HepG2 (cell line): ENCODE results near the gene DNAJC7. TPM values are rescaled to one million over a fixed set of nuclear protein-coding genes. Genes with fewer than 3 reads are reported as not detected.
A peak's percentile ranks its signal among the peaks of the same experiment; 100 is the strongest.

Source experiments
- ARID5B ChIP-seq: IDR thresholded peaks from 2 replicates; pipeline ENCODE4 v1.4.0; 2020; ENCODE audit warnings: mild to moderate bottlenecking, missing genetic modification reagents
- BRCA1 ChIP-seq: sonication (generic); formaldehyde crosslinking; IDR thresholded peaks from 2 replicates; pipeline ENCODE4 v1.4.0; 2020; ENCODE audit warnings: missing genetic modification reagents
- EEA1 ChIP-seq: sonication (generic); formaldehyde crosslinking; IDR thresholded peaks from 2 replicates; pipeline ENCODE4 v1.5.1; 2020; ENCODE audit warnings: mild to moderate bottlenecking, missing genetic modification reagents, borderline replicate concordance
- ELK4 ChIP-seq: sonication (generic); formaldehyde crosslinking; IDR thresholded peaks from 2 replicates; pipeline ENCODE4 v1.9.0; 2021; ENCODE audit warnings: missing genetic modification reagents, borderline replicate concordance
- HCFC1 ChIP-seq: fragments of 150-350 bp; IDR thresholded peaks from 2 replicates; pipeline ENCODE4 v1.6.1; 2014; ENCODE audit warnings: low read depth, low read length
- HDAC6 ChIP-seq: fragments of 200-600 bp; sonication (generic); IDR thresholded peaks from 2 replicates; pipeline ENCODE4 v1.7.0; 2017; ENCODE audit warnings: mild to moderate bottlenecking, antibody characterized with exemption, low read length, low read depth
- KDM1A ChIP-seq: IDR thresholded peaks from 2 replicates; pipeline ENCODE4 v1.6.1; 2016; ENCODE audit warnings: missing compliant biosample characterization
- MEIS1 ChIP-seq: sonication (generic); formaldehyde crosslinking; IDR thresholded peaks from 2 replicates; pipeline ENCODE4 v1.9.0; 2021; ENCODE audit warnings: mild to moderate bottlenecking, missing genetic modification reagents, moderate library complexity, borderline replicate concordance
- PAWR ChIP-seq: sonication (generic); formaldehyde crosslinking; IDR thresholded peaks from 2 replicates; pipeline ENCODE4 v1.4.0; 2020; ENCODE audit warnings: missing genetic modification reagents, mild to moderate bottlenecking, borderline replicate concordance
- RERE ChIP-seq: IDR thresholded peaks from 2 replicates; pipeline ENCODE4 v1.6.1; 2016; ENCODE audit warnings: low read depth, missing genetic modification reagents, missing compliant biosample characterization
- SIN3B ChIP-seq: fragments of 150-350 bp; IDR thresholded peaks from 2 replicates; pipeline ENCODE4 v1.6.1; 2014; ENCODE audit warnings: low read length
- SIX1 ChIP-seq: sonication (generic); formaldehyde crosslinking; IDR thresholded peaks from 2 replicates; pipeline ENCODE4 v1.4.0; 2020; ENCODE audit warnings: missing genetic modification reagents, borderline replicate concordance
- WIZ ChIP-seq: sonication (generic); formaldehyde crosslinking; IDR thresholded peaks from 2 replicates; pipeline ENCODE4 v1.5.1; 2020; ENCODE audit warnings: mild to moderate bottlenecking, missing genetic modification reagents
- XBP1 ChIP-seq: sonication (generic); formaldehyde crosslinking; IDR thresholded peaks from 2 replicates; pipeline ENCODE4 v1.5.0; 2020; ENCODE audit warnings: missing genetic modification reagents
- ZNF24 ChIP-seq: fragments of 450-650 bp; IDR thresholded peaks from 2 replicates; pipeline ENCODE4 v1.6.1; 2017; ENCODE audit warnings: antibody characterized with exemption, mild to moderate bottlenecking
- ZNF382 ChIP-seq: sonication (generic); formaldehyde crosslinking; IDR thresholded peaks from 2 replicates; pipeline ENCODE4 v1.5.0; 2020; ENCODE audit warnings: missing genetic modification reagents, mild to moderate bottlenecking, borderline replicate concordance
- ZNF567 ChIP-seq: sonication (generic); formaldehyde crosslinking; IDR thresholded peaks from 2 replicates; pipeline ENCODE4 v1.8.1; 2023; ENCODE audit warnings: mild to moderate bottlenecking, missing genetic modification reagents, borderline replicate concordance
- ZNF709 ChIP-seq: sonication (generic); formaldehyde crosslinking; IDR thresholded peaks from 2 replicates; pipeline ENCODE4 v1.5.0; 2020; ENCODE audit warnings: mild to moderate bottlenecking, missing genetic modification reagents
- ZNF776 ChIP-seq: sonication (generic); formaldehyde crosslinking; IDR thresholded peaks from 2 replicates; pipeline ENCODE4 v1.4.0; 2020; ENCODE audit warnings: mild to moderate bottlenecking, missing genetic modification reagents
- polyA plus RNA-seq, 8 experiments: library from polyadenylated mRNA; depleted of rRNA in 3 of 8; stranded (reverse) in 7 of 8; unstranded in 1 of 8; fragments of >200 nt; fragmentation: Illumina TruSeq in 4 of 8; extraction: Trizol in 4 of 8; gene quantifications; 2 replicates each; pipeline versions ENCODE4 v1.2.1 to v1.2.3, GENCODE V29; 2011 to 2016; ENCODE audit warnings: low read depth in 4 of 8, missing spikeins in 1 of 8, mixed read lengths in 1 of 8; ENCODE audit not compliant: insufficient read depth in 1 of 8
- total RNA-seq, 5 experiments: library from RNA; depleted of rRNA; stranded (reverse); fragments of >200 nt; fragmentation: Illumina TruSeq; extraction: Trizol; gene quantifications; 2 replicates each; pipeline ENCODE4 v1.2.3, GENCODE V29; 2016; ENCODE audit warnings: low read depth in 1 of 5

DNAJC7 gene
- total and polyA plus RNA-seq, 2 of the 13 experiments (the other 11 are each of a cell fraction or from before 2014, with no cell fraction given), result 47.7 to 132 TPM

GRCh38 chr17:42019509-42020404 is 2.5 kb upstream of the DNAJC7 start, which contains the start of gene NKIRAS2 (continued):
- TF ChIP-seq ZNF567, result no peak
- 0 out of 2 replicates have a peak, but pooled peaks have one; percentile 65 for TF ChIP-seq EEA1
- no peak for TF ChIP-seq KDM1A
- TF ChIP-seq MEIS1, result peak; percentile 69; the same call in 1 of the 2 replicates
- no peak for TF ChIP-seq ZNF24
- TF ChIP-seq RERE (CRISPR knock-in tag), result peak; percentile 54
- TF ChIP-seq ZNF776 (CRISPR knock-in tag), result peak; percentile 75; the same call in 1 of the 2 replicates
- no peak for TF ChIP-seq HDAC6
- no peak for TF ChIP-seq XBP1
- TF ChIP-seq SIN3B, result no peak
- TF ChIP-seq ELK4 (CRISPR knock-in tag), result no peak
- TF ChIP-seq HCFC1, result peak; percentile 62; the same call in 1 of the 2 replicates
- peak; percentile 81 for TF ChIP-seq ARID5B
- no peak for TF ChIP-seq PAWR (CRISPR knock-in tag)
- TF ChIP-seq WIZ, result peak; percentile 59
- TF ChIP-seq SIX1, result no peak; the same call in 1 of the 2 replicates
- TF ChIP-seq BRCA1, result no peak
- peak; percentile 45; the same call in 1 of the 2 replicates for TF ChIP-seq ZNF709 (CRISPR knock-in tag)
- TF ChIP-seq ZNF382, result no peak
